Spleen (tissue), 11 donors: Measurements from ENCODE around the gene MICAL3. TPM values are rescaled to one million over a fixed set of nuclear protein-coding genes. Genes with fewer than 3 reads are reported as not detected.

Source experiments
- DNase-seq: peaks from one replicate; pipeline ENCODE4 v3.0.0-alpha.2; 2020
- H3K27ac ChIP-seq, 8 donors: fragments of 200-600 bp; sonication (generic) in 7 of 8; 1 replicate in 4 of 8; 2 replicates in 4 of 8; pipeline versions ENCODE4 v1.5.0 to v1.8.0; 2016 to 2021; ENCODE audit warnings: inconsistent platforms in 4 of 8, mild to moderate bottlenecking in 4 of 8, moderate library complexity in 1 of 8
- H3K27me3 ChIP-seq, 7 donors: fragments of 200-600 bp; sonication (generic) in 6 of 7; replicated peaks in 1 of 7; 1 replicate in 4 of 7; 2 replicates in 3 of 7; pipeline versions ENCODE4 v1.5.0 to v1.8.0; 2016 to 2021; ENCODE audit warnings: inconsistent platforms in 3 of 7, mild to moderate bottlenecking in 1 of 7
- H3K36me3 ChIP-seq, 6 donors: fragments of 200-600 bp; sonication (generic) in 5 of 6; 1 replicate in 4 of 6; 2 replicates in 2 of 6; pipeline versions ENCODE4 v1.5.0 to v1.8.0; 2016 to 2021; ENCODE audit warnings: inconsistent platforms in 2 of 6
- H3K4me1 ChIP-seq, 6 donors: fragments of 200-600 bp; sonication (generic) in 5 of 6; 1 replicate in 3 of 6; 2 replicates in 3 of 6; pipeline versions ENCODE4 v1.5.0 to v1.8.0; 2016 to 2021; ENCODE audit warnings: inconsistent platforms in 3 of 6
- H3K4me3 ChIP-seq, 8 donors: fragments of 200-600 bp; sonication (generic) in 7 of 8; 1 replicate in 4 of 8; 2 replicates in 4 of 8; pipeline versions ENCODE4 v1.5.0 to v1.8.0; 2016 to 2021; ENCODE audit warnings: inconsistent platforms in 4 of 8, mild to moderate bottlenecking in 4 of 8, moderate library complexity in 2 of 8
- H3K9me3 ChIP-seq, 8 donors: fragments of 200-600 bp; sonication (generic) in 7 of 8; 1 replicate in 4 of 8; 2 replicates in 4 of 8; pipeline versions ENCODE4 v1.5.0 to v1.8.0; 2016 to 2021; ENCODE audit warnings: inconsistent platforms in 4 of 8
- CTCF ChIP-seq, 11 experiments: fragments of 200-600 bp in 7 of 11; fragments of 450-650 bp in 4 of 11; sonication (generic) in 4 of 11; IDR thresholded peaks in 8 of 11; conservative IDR thresholded peaks in 3 of 11; 1 replicate in 7 of 11; 2 replicates in 4 of 11; pipeline versions ENCODE4 v1.4.0 to v1.8.0; 2016 to 2021; ENCODE audit warnings: antibody characterized with exemption in 11 of 11, inconsistent platforms in 4 of 11, mild to moderate bottlenecking in 1 of 11
- POLR2A ChIP-seq, 3 donors: fragments of 450-650 bp; IDR thresholded peaks; one replicate each; pipeline ENCODE4 v1.5.1; 2017; ENCODE audit warnings: antibody characterized with exemption in 3 of 3, mild to moderate bottlenecking in 1 of 3
- POLR2AphosphoS5 ChIP-seq, 3 donors: sonication (generic); formaldehyde crosslinking; IDR thresholded peaks; one replicate each; pipeline ENCODE4 v1.5.1; 2017; ENCODE audit warnings: antibody characterized with exemption in 3 of 3
- WGBS, 5 donors: extraction: QIAGEN DNeasy Blood & Tissue Kit in 3 of 5; methylation state at CpG; one replicate each; pipeline versions ENCODE4 v1.1.5 to v1.1.7; 2013 to 2018; 5-methylcytosine and 5-hydroxymethylcytosine counted together
- intact Hi-C: fragments of 100-400 bp; cut with DNase I; formaldehyde crosslinking; loops from one replicate; pipeline ENCODE4 v1.15.0; 2023; ENCODE audit warnings: low total_unique reads
- polyA plus RNA-seq, 3 donors: library from polyadenylated mRNA; stranded (reverse); fragments of 200-250 nt; gene quantifications; one replicate each; pipeline ENCODE4 v1.2.1, GENCODE V29; 2013
- total RNA-seq, 7 donors: library from RNA; depleted of rRNA in 3 of 7; stranded (reverse); fragments of >200 nt in 3 of 7; fragmentation: NEBNext Ultra II Directional in 4 of 7; extraction: Animal tissue kit (Norgen Biotek cat#: 25700) in 4 of 7; gene quantifications; one replicate each; pipeline versions ENCODE4 v1.1.0 to v1.2.1, GENCODE V29; 2016 to 2021
- donor health status: healthy with polysubstance abuse.
- donor health status: DM: no; HTN: no; CAD: no; lungs with moderate emphysema.
- donor health status: DM: no; HTN: no; CAD: no.
- donor health status: Bipolar disorder and iron deficiency.
- donor health status: healthy.
- donor health status: DM: no; HTN: no; CAD: no.
- donor health status: DM: yes; HTN: yes; CAD: no.

Gene MICAL3
- total and polyA plus RNA-seq, 10 donors: 2.6 to 133 (median 75.2) TPM

GRCh38 chr22:17965538-17966402 lies 58.6 kb downstream of the MICAL3 start:
- peaks cover 7 to 97% (median 68%) of the 10 kb centered on the region in 6 donors for H3K4me1 ChIP-seq
- DNase-seq: peak; percentile 43
- no peaks in the 10 kb centered on the region for H3K9me3 ChIP-seq
- no peaks in the 10 kb centered on the region for H3K27me3 ChIP-seq
- no peak for TF ChIP-seq CTCF (IDR thresholded peaks at IDR 0.05 in 8 of 11, conservative IDR thresholded peaks at IDR 0.05 in 3 of 11)
- no peak for TF ChIP-seq POLR2A (IDR thresholded peaks at IDR 0.05)
- no peak for TF ChIP-seq POLR2AphosphoS5 (IDR thresholded peaks at IDR 0.05)
- no peak overlapping the region for H3K4me3 ChIP-seq
- 59 to 70% (median 66%) methylated on average over 12 of the region's 12 CpGs for WGBS, 5 donors
- intact Hi-C loops: no loop called here
- peak overlapping the region in 2 of 8 donors; percentile 10 to 63 for H3K27ac ChIP-seq
- peaks cover 0 to 30% (median 0%) of the 10 kb centered on the region in 6 donors for H3K36me3 ChIP-seq

GRCh38 chr22:17964643-17965042 lies 59.7 kb downstream of the MICAL3 start:
- WGBS, 5 donors: 46 to 61% (median 52%) methylated on average over 10 of the region's 10 CpGs
- Histone ChIP-seq H3K9me3 (no peaks in the 10 kb centered on the region), H3K27ac (peak overlapping the region in 7 of 8 donors; percentile 5 to 63 (median 47)), H3K4me3 (peak overlapping the region in 1 of 8 donors; percentile 37), H3K36me3 (peaks cover 0 to 40% (median 0%) of the 10 kb centered on the region in 6 donors), H3K27me3 (no peaks in the 10 kb centered on the region), H3K4me1 (peaks cover 7 to 97% (median 59%) of the 10 kb centered on the region in 6 donors)
- TF ChIP-seq CTCF (IDR thresholded peaks at IDR 0.05 in 8 of 11, conservative IDR thresholded peaks at IDR 0.05 in 3 of 11) (no peak), POLR2AphosphoS5 (IDR thresholded peaks at IDR 0.05) (peak in 1 of 3 donors; percentile 21), POLR2A (IDR thresholded peaks at IDR 0.05) (no peak)
- intact Hi-C loops: no loop called here
- peak; percentile 76 for DNase-seq

GRCh38 chr22:17964156-17964555 lies 60.2 kb downstream of the MICAL3 start:
- H3K4me1 ChIP-seq: peaks cover 7 to 93% (median 54%) of the 10 kb centered on the region in 6 donors
- TF ChIP-seq POLR2AphosphoS5 (IDR thresholded peaks at IDR 0.05): no peak
- peaks cover 0 to 35% (median 0%) of the 10 kb centered on the region in 6 donors for H3K36me3 ChIP-seq
- WGBS, 5 donors: 65 to 86% (median 75%) methylated on average over 6 of the region's 6 CpGs
- H3K27ac ChIP-seq: peak overlapping the region in 6 of 8 donors; percentile 44 to 63 (median 47)
- no peaks in the 10 kb centered on the region for H3K9me3 ChIP-seq
- intact Hi-C loops: no loop called here
- no peaks in the 10 kb centered on the region for H3K27me3 ChIP-seq
- H3K4me3 ChIP-seq: peak overlapping the region in 1 of 8 donors; percentile 37
- DNase-seq: peak; percentile 60

GRCh38 chr22:17963015-17963414 lies 61.3 kb downstream of the MICAL3 start:
- intact Hi-C loops: no loop called here
- H3K9me3 ChIP-seq: no peaks in the 10 kb centered on the region
- H3K36me3 ChIP-seq: peaks cover 0 to 24% (median 0%) of the 10 kb centered on the region in 6 donors
- peak; percentile 22 for DNase-seq
- H3K4me1 ChIP-seq: peaks cover 7 to 90% (median 53%) of the 10 kb centered on the region in 6 donors
- H3K4me3 ChIP-seq: no peak overlapping the region
- peak overlapping the region in 1 of 8 donors; percentile 63 for H3K27ac ChIP-seq
- TF ChIP-seq CTCF (IDR thresholded peaks at IDR 0.05 in 8 of 11, conservative IDR thresholded peaks at IDR 0.05 in 3 of 11) (no peak), POLR2AphosphoS5 (IDR thresholded peaks at IDR 0.05) (no peak), POLR2A (IDR thresholded peaks at IDR 0.05) (no peak)
- H3K27me3 ChIP-seq: no peaks in the 10 kb centered on the region
- WGBS, 5 donors: 85 to 90% (median 88%) methylated on average over 8 of the region's 8 CpGs
